GM12872 (cell line): Measurements from ENCODE around the gene HLF.

ENCODE experiments used
- CTCF ChIP-seq: IDR thresholded peaks from 3 replicates; pipeline ENCODE4 v1.5.1; 2011; ENCODE audit warnings: low read depth, mild to moderate bottlenecking, low read length, moderate library complexity; ENCODE audit not compliant: insufficient read depth

HLF gene

GRCh38 chr17:55238179-55238930 lies 26.4 kb upstream of the HLF start:
- TF ChIP-seq CTCF, result no peak

DNA sequence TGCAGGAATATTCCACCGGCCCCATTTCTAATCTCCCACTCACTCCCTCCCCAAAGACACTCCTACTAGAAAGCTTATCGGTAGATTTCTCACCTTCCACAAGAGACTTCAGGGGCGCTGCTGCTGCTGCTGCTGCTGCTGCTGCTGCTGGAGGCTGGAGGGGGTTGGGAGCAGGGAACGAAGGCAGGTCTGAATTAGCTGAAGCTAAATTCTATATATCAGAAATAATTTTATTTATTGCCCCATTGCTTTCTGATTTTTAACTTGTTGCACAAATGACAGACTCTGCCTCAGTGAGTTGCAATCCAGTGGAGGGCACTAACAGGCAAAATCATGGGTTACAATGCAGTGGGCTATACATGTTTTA lies 25.8 kb upstream of the HLF start:
- no peak for TF ChIP-seq CTCF

DNA sequence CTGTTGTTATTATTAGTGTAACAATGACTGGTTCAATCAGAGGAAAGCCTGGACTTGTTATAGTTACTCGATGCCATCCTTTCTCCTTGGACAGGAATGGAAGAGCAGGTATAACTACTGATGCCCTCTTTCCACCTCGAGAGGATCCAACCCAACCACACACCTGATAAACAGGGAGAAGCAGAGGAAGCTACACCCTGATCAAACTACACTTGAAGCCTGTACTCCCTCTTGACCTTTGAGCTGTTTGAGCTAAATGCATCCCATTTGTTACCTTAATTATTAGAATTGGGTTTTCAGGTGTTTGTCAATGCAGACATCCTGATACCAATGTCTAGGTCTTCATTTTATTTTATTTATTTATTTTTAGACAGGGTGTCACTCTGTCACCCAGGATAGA lies 23.7 kb upstream of the HLF start:
- TF ChIP-seq CTCF, result no peak

DNA sequence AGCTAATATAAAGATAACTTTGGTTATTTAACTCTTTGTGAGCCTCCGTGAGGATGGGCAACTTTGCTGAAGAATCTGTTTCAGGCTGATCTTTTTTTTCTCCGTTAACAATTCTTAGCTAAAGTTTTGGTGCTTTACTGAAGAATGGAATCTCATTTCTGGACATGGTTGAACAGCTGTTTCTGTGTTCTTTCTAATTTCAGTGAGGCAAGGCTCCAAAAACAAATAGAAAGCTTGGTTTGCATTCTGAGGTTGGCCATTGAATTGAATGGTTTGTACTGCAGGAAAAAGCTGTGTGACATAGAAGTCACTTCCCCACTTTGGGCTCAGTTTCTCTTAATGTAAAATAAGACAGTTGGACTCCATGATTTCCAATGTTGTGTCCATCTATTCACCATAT lies 22.3 kb upstream of the HLF start:
- no peak for TF ChIP-seq CTCF

- TF ChIP-seq CTCF, result no peak
These were observed 18.8 kb upstream of the HLF start for GRCh38 chr17:55245986-55246385.

DNA sequence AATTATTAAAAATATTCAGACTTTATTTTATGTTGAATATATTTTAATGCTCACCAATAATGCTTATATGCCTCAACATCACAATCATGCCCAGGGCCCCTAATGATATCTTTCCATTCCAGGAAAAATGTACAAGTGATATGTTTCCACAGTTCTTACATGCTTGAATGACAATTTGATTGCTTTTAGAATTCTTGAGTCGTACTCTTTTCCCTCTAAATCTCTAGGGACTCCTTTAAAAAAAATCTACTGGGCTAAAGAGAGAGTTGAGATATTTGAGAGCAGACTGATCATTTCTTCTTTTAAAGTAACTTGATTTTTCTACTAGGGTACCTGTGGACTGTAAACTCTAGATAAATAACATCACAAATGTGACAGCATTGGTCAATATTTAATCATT lies 18.2 kb upstream of the HLF start:
- TF ChIP-seq CTCF, result no peak

DNA sequence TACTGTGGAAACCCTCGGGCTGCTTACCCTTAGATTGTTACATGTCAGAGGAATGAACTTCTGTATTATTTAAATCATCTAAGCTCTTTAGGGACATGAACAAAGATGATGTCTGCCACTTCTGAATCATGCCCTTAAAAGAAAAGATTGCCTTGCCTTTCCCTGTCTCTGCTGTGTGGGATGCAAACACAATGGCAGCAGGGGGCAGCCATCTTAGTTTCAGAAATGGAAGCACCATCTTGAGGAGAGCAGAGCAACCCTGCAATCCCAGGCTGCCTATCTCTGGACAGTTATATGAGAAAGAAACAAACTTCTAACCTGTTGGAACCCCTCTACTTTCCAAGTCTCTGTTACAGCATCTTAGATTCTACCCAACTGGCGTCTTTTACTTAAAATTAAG lies 16.7 kb upstream of the HLF start:
- TF ChIP-seq CTCF, result no peak
